ENCODE data around the gene MAP3K7. TPM values are rescaled to one million over a fixed set of nuclear protein-coding genes. Genes with fewer than 3 reads are reported as not detected.
"Not testable (repeated sequence)": the region's sequence is repeated elsewhere in the genome, so short reads cannot be mapped to it uniquely, and the experiment has no call there.

Gene MAP3K7
- total and polyA plus RNA-seq, 2 experiments from 2014 or later, result 32.9 to 36.9 TPM

DNA sequence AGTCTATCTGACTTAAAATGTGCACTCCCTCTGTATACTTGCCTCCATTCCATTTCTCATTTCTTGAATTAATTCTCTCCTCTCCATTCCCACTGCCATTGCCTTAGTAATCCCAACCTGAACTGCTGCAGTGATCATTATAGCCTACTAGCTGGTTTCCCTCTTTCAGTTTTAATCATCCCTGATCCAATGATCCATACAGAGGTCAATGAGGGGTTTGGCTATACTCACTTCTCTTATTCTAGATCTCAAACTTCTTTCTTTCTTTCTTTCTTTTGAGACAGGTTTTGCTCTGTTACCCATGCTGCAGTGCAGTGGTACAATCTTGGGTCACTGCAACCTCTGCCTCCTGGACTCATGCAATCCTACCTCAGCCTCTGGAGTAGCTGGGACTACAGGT lies 17.6 kb downstream of the MAP3K7 start:
- H3K4me1 ChIP-seq (ENCODE audit: insufficient read depth), result no peaks in the 10 kb centered on the region
- 0 out of 2 replicates have a peak, but pooled peaks cover under 1% of the 10 kb centered on the region for H3F3A ChIP-seq (ENCODE audit: insufficient read depth)
- H3K27me3 ChIP-seq (replicated peaks; ENCODE audit: insufficient read depth), result no peaks in the 10 kb centered on the region
- H3K4me3 ChIP-seq, result no peak overlapping the region
- in situ Hi-C loops (cut with MboI), result no loop called here
- H2AFZ ChIP-seq, result no peak overlapping the region
- TF ChIP-seq EZH2 (IDR thresholded peaks at IDR 0.05; ENCODE audit: insufficient read depth, poor library complexity, severe bottlenecking) (no peak), EZH2phosphoT487 (IDR thresholded peaks at IDR 0.05; ENCODE audit: insufficient read depth, low read depth) (no peak)
- peaks cover 3% of the 10 kb centered on the region; the same call in 1 of the 2 replicates for H4K20me1 ChIP-seq (ENCODE audit: insufficient read depth)
- no peaks in the 10 kb centered on the region for H3K9me3 ChIP-seq (ENCODE audit: low read depth)
- H3K9ac ChIP-seq, result no peak overlapping the region
- H3K27ac ChIP-seq, result no peak overlapping the region
- H3K9me2 ChIP-seq (ENCODE audit: insufficient read depth), result no peaks in the 10 kb centered on the region
- peaks cover 21% of the 10 kb centered on the region; the same call in 1 of the 2 replicates for H3K36me3 ChIP-seq (ENCODE audit: low read depth)
- H3K79me2 ChIP-seq (ENCODE audit: insufficient read depth), result peaks cover 93% of the 10 kb centered on the region
- DNase-seq, result no peak
- H3K4me2 ChIP-seq (ENCODE audit: unreplicated experiment), result no peak overlapping the region

DNA sequence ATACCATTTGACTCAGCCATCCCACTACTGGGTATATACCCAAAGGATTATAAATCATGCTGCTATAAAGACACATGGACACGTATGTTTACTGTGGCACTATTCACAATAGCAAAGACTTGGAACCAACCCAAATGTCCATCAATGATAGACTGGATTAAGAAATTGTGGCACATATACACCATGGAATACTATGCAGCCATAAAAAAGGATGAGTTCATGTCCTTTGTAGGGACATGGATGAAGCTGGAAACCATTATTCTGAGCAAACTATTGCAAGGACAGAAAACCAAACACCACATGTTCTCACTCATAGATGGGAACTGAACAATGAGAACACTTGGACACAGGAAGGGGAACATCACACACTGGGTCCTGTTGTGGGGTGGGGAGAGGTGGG lies 19.2 kb downstream of the MAP3K7 start:
- Histone ChIP-seq H3K36me3 (ENCODE audit: low read depth) (peaks cover 17% of the 10 kb centered on the region; the same call in 1 of the 2 replicates), H3K79me2 (ENCODE audit: insufficient read depth) (peaks cover 93% of the 10 kb centered on the region)
- H3K9me3 ChIP-seq (ENCODE audit: low read depth); in situ Hi-C loops (cut with MboI); H3K27me3 ChIP-seq (replicated peaks; ENCODE audit: insufficient read depth); H3K4me2 ChIP-seq (ENCODE audit: unreplicated experiment); H3K4me3 ChIP-seq; H3F3A ChIP-seq (ENCODE audit: insufficient read depth); H2AFZ ChIP-seq; H3K27ac ChIP-seq; H3K9ac ChIP-seq; DNase-seq; H3K4me1 ChIP-seq (ENCODE audit: insufficient read depth); H4K20me1 ChIP-seq (ENCODE audit: insufficient read depth); H3K9me2 ChIP-seq (ENCODE audit: insufficient read depth): not testable (repeated sequence)
- 95 to 100% methylated on average over 1 of the region's 1 CpG for WGBS, 2 experiments (ENCODE audit: low coverage in 1 of 2, low lambda C conversion rate in 2 of 2, missing lambda C conversion rate in 2 of 2)

GRCh38 chr6:90562341-90562740 lies 24.5 kb downstream of the MAP3K7 start:
- H3K4me3 ChIP-seq; H3K27me3 ChIP-seq (replicated peaks; ENCODE audit: insufficient read depth); H3K27ac ChIP-seq; H3K9ac ChIP-seq; H3K4me2 ChIP-seq (ENCODE audit: unreplicated experiment); H3K9me2 ChIP-seq (ENCODE audit: insufficient read depth); H4K20me1 ChIP-seq (ENCODE audit: insufficient read depth); DNase-seq; H3K4me1 ChIP-seq (ENCODE audit: insufficient read depth); H3F3A ChIP-seq (ENCODE audit: insufficient read depth); in situ Hi-C loops (cut with MboI); H2AFZ ChIP-seq; H3K9me3 ChIP-seq (ENCODE audit: low read depth): not testable (repeated sequence)
- Histone ChIP-seq H3K36me3 (ENCODE audit: low read depth) (peaks cover 25% of the 10 kb centered on the region), H3K79me2 (ENCODE audit: insufficient read depth) (peaks cover 61% of the 10 kb centered on the region)
- WGBS, 2 experiments (ENCODE audit: low coverage in 1 of 2, low lambda C conversion rate in 2 of 2, missing lambda C conversion rate in 2 of 2), result 98 to 99% methylated on average over 9 of the region's 9 CpGs

DNA sequence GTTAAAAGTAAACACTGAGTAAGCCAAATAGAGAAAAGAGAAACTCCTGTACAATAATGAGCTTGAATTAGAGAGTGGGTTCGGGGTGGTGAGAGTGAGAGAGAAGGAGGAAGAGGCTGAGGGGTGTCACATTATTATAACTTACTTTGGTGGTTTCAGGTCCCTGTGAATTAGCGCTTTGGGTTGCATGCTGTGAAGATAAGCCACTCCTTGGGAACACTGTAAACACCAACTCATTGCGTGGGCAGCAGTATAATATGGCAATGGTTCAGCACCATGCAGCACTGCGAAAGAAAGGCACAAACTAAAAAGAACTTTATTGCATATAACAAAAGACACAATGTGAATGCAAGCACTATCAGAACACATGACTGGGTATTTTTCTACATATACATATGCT lies 26.9 kb downstream of the MAP3K7 start:
- Histone ChIP-seq H3K36me3 (ENCODE audit: low read depth) (peaks cover 46% of the 10 kb centered on the region), H3K4me1 (ENCODE audit: insufficient read depth) (no peaks in the 10 kb centered on the region), H3K4me2 (ENCODE audit: unreplicated experiment) (no peak overlapping the region), H3K4me3 (no peak overlapping the region), H3K27ac (no peak overlapping the region), H3K79me2 (ENCODE audit: insufficient read depth) (peaks cover 47% of the 10 kb centered on the region), H3K9me3 (ENCODE audit: low read depth) (no peaks in the 10 kb centered on the region), H3K9ac (no peak overlapping the region), H4K20me1 (ENCODE audit: insufficient read depth) (no peaks in the 10 kb centered on the region), H3K9me2 (ENCODE audit: insufficient read depth) (no peaks in the 10 kb centered on the region), H3K27me3 (replicated peaks; ENCODE audit: insufficient read depth) (no peaks in the 10 kb centered on the region), H2AFZ (no peak overlapping the region), H3F3A (ENCODE audit: insufficient read depth) (no peaks in the 10 kb centered on the region)
- in situ Hi-C loops (cut with MboI), result no loop called here
- WGBS, 2 experiments (ENCODE audit: low coverage in 1 of 2, low lambda C conversion rate in 2 of 2, missing lambda C conversion rate in 2 of 2), result 95 to 96% methylated on average over 4 of the region's 4 CpGs
- no peak for DNase-seq
- TF ChIP-seq EZH2phosphoT487 (IDR thresholded peaks at IDR 0.05; ENCODE audit: insufficient read depth, low read depth) (no peak), EZH2 (IDR thresholded peaks at IDR 0.05; ENCODE audit: insufficient read depth, poor library complexity, severe bottlenecking) (no peak)

DNA sequence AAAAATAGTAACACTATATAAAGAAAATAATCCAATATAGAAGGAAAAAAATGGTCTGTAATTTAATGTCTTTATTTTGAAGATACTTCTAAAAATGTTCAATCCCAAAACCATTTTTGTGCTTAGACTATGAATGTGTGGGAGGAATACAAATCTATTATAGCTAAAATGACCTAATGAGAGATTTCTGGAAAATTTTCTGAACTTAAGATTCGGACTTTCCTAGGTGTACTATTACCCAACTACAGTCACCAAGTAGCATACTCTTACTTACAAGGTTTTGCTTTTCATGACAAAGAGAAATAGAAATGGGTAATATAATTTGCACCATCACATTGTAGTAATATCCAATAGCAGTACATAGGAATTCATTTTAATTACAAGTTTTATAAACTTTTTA lies 29.9 kb downstream of the MAP3K7 start:
- Histone ChIP-seq H3K27ac (no peak overlapping the region), H3K4me2 (ENCODE audit: unreplicated experiment) (no peak overlapping the region), H3K9me2 (ENCODE audit: insufficient read depth) (no peaks in the 10 kb centered on the region), H3F3A (ENCODE audit: insufficient read depth) (no peaks in the 10 kb centered on the region), H3K9me3 (ENCODE audit: low read depth) (no peaks in the 10 kb centered on the region), H3K27me3 (replicated peaks; ENCODE audit: insufficient read depth) (no peaks in the 10 kb centered on the region), H3K4me1 (ENCODE audit: insufficient read depth) (no peaks in the 10 kb centered on the region), H2AFZ (no peak overlapping the region), H3K36me3 (ENCODE audit: low read depth) (peaks cover 68% of the 10 kb centered on the region), H3K9ac (no peak overlapping the region), H3K79me2 (ENCODE audit: insufficient read depth) (peaks cover 18% of the 10 kb centered on the region), H3K4me3 (no peak overlapping the region), H4K20me1 (ENCODE audit: insufficient read depth) (no peaks in the 10 kb centered on the region; the same call in 1 of the 2 replicates)
- TF ChIP-seq EZH2phosphoT487 (IDR thresholded peaks at IDR 0.05; ENCODE audit: insufficient read depth, low read depth), result no peak
- no peak for TF ChIP-seq EZH2 (IDR thresholded peaks at IDR 0.05; ENCODE audit: insufficient read depth, poor library complexity, severe bottlenecking)
- in situ Hi-C loops (cut with MboI), result no loop called here
- WGBS, 2 experiments (ENCODE audit: low coverage in 1 of 2, low lambda C conversion rate in 2 of 2, missing lambda C conversion rate in 2 of 2), result 97 to 100% methylated on average over 1 of the region's 1 CpG
- DNase-seq, result no peak
